ENCODE measurements around the gene CACNG5. TPM values are rescaled to one million over a fixed set of nuclear protein-coding genes. Genes with fewer than 3 reads are reported as not detected.

Gene CACNG5
- polyA plus RNA-seq, 3 donors = 2.9 to 4.6 (median 3.7) TPM

Other genes starting within 250 kb of the CACNG5 start
- 1 to 10 TPM; 2.4 to 3.9 (median 3.2) TPM for gene CACNG4, start 129.6 kb downstream of the CACNG5 start, polyA plus RNA-seq (ENCODE audit: insufficient read length in 3 of 3)
- gene CACNG1, start 209.4 kb downstream of the CACNG5 start, polyA plus RNA-seq (ENCODE audit: insufficient read length in 3 of 3) = under 1 TPM in 1 of 3 donors, not detected in 2; 0.09 TPM